ENCODE data around the gene CLDN12.

CLDN12 gene

GRCh38 chr7:90403174-90404113 is at the start of gene CLDN12:
TSS of gene CLDN12 (plus strand) at chr7:90403461. CDS start at chr7:90412677, 9,216 bp downstream.
- Histone ChIP-seq H3K27me3 (ENCODE audit: control insufficient read depth in 1 of 2, insufficient read depth in 2 of 2, low read length in 2 of 2) (no peaks in the 10 kb centered on the region), H3K4me1 (ENCODE audit: control insufficient read depth, insufficient read depth, low read length) (no peaks in the 10 kb centered on the region), H3K4me3 (ENCODE audit: low read length in 2 of 2) (peak within 1 kb of the TSS; percentile 71 to 93), H3K27ac (ENCODE audit: low read length) (peak within 1 kb of the TSS; percentile 92), H3K9me3 (ENCODE audit: control insufficient read depth in 2 of 2, low read length in 2 of 2) (no peaks in the 10 kb centered on the region), H3K36me3 (ENCODE audit: control insufficient read depth in 2 of 2, insufficient read depth in 2 of 2, low read length in 2 of 2) (peaks cover 6 to 13% of the 10 kb centered on the region in 2 donors), H3K9ac (ENCODE audit: low read length in 2 of 2) (peak within 1 kb of the TSS; percentile 73 to 97)

- no peak overlapping the region for H3K4me3 ChIP-seq (ENCODE audit: low read length in 2 of 2)
- no peaks in the 10 kb centered on the region for H3K4me1 ChIP-seq (ENCODE audit: control insufficient read depth, insufficient read depth, low read length)
- H3K36me3 ChIP-seq (ENCODE audit: control insufficient read depth in 2 of 2, insufficient read depth in 2 of 2, low read length in 2 of 2): peaks cover 20% of the 10 kb centered on the region in 2 donors
- no peaks in the 10 kb centered on the region for H3K9me3 ChIP-seq (ENCODE audit: control insufficient read depth in 2 of 2, low read length in 2 of 2)
- H3K27ac ChIP-seq (ENCODE audit: low read length): no peak overlapping the region
- no peaks in the 10 kb centered on the region for H3K27me3 ChIP-seq (ENCODE audit: control insufficient read depth in 1 of 2, insufficient read depth in 2 of 2, low read length in 2 of 2)
- H3K9ac ChIP-seq (ENCODE audit: low read length in 2 of 2): no peak overlapping the region
Observed at GRCh38 chr7:90383422-90383821, 19.8 kb upstream of the CLDN12 start.

GRCh38 chr7:90383861-90384260 is 19.4 kb upstream of the CLDN12 start:
- H3K36me3 ChIP-seq (ENCODE audit: control insufficient read depth in 2 of 2, insufficient read depth in 2 of 2, low read length in 2 of 2): peaks cover 18 to 20% of the 10 kb centered on the region in 2 donors
- H3K27ac ChIP-seq (ENCODE audit: low read length): no peak overlapping the region
- H3K9ac ChIP-seq (ENCODE audit: low read length in 2 of 2): no peak overlapping the region
- H3K9me3 ChIP-seq (ENCODE audit: control insufficient read depth in 2 of 2, low read length in 2 of 2): no peaks in the 10 kb centered on the region
- H3K4me1 ChIP-seq (ENCODE audit: control insufficient read depth, insufficient read depth, low read length): no peaks in the 10 kb centered on the region
- H3K4me3 ChIP-seq (ENCODE audit: low read length in 2 of 2): no peak overlapping the region
- H3K27me3 ChIP-seq (ENCODE audit: control insufficient read depth in 1 of 2, insufficient read depth in 2 of 2, low read length in 2 of 2): no peaks in the 10 kb centered on the region

- H3K36me3 ChIP-seq (ENCODE audit: control insufficient read depth in 2 of 2, insufficient read depth in 2 of 2, low read length in 2 of 2): peaks cover 13 to 15% of the 10 kb centered on the region in 2 donors
- H3K27me3 ChIP-seq (ENCODE audit: control insufficient read depth in 1 of 2, insufficient read depth in 2 of 2, low read length in 2 of 2): no peaks in the 10 kb centered on the region
- H3K27ac ChIP-seq (ENCODE audit: low read length): no peak overlapping the region
- no peaks in the 10 kb centered on the region for H3K4me1 ChIP-seq (ENCODE audit: control insufficient read depth, insufficient read depth, low read length)
- no peaks in the 10 kb centered on the region for H3K9me3 ChIP-seq (ENCODE audit: control insufficient read depth in 2 of 2, low read length in 2 of 2)
- no peak overlapping the region for H3K4me3 ChIP-seq (ENCODE audit: low read length in 2 of 2)
- no peak overlapping the region for H3K9ac ChIP-seq (ENCODE audit: low read length in 2 of 2)
Observed at GRCh38 chr7:90384433-90384832, 18.8 kb upstream of the CLDN12 start.

- H3K4me3 ChIP-seq (ENCODE audit: low read length in 2 of 2): no peak overlapping the region
- no peaks in the 10 kb centered on the region for H3K9me3 ChIP-seq (ENCODE audit: control insufficient read depth in 2 of 2, low read length in 2 of 2)
- H3K4me1 ChIP-seq (ENCODE audit: control insufficient read depth, insufficient read depth, low read length): no peaks in the 10 kb centered on the region
- H3K27me3 ChIP-seq (ENCODE audit: control insufficient read depth in 1 of 2, insufficient read depth in 2 of 2, low read length in 2 of 2): no peaks in the 10 kb centered on the region
- no peak overlapping the region for H3K27ac ChIP-seq (ENCODE audit: low read length)
- H3K9ac ChIP-seq (ENCODE audit: low read length in 2 of 2): no peak overlapping the region
- peaks cover 3% of the 10 kb centered on the region in 2 donors for H3K36me3 ChIP-seq (ENCODE audit: control insufficient read depth in 2 of 2, insufficient read depth in 2 of 2, low read length in 2 of 2)
Observed at GRCh38 chr7:90387470-90388240, 15.6 kb upstream of the CLDN12 start.

- Histone ChIP-seq H3K36me3 (ENCODE audit: control insufficient read depth in 2 of 2, insufficient read depth in 2 of 2, low read length in 2 of 2) (peaks cover 0 to 3% of the 10 kb centered on the region in 2 donors), H3K4me3 (ENCODE audit: low read length in 2 of 2) (no peak overlapping the region), H3K27me3 (ENCODE audit: control insufficient read depth in 1 of 2, insufficient read depth in 2 of 2, low read length in 2 of 2) (no peaks in the 10 kb centered on the region), H3K9me3 (ENCODE audit: control insufficient read depth in 2 of 2, low read length in 2 of 2) (no peaks in the 10 kb centered on the region), H3K27ac (ENCODE audit: low read length) (no peak overlapping the region), H3K4me1 (ENCODE audit: control insufficient read depth, insufficient read depth, low read length) (no peaks in the 10 kb centered on the region), H3K9ac (ENCODE audit: low read length in 2 of 2) (no peak overlapping the region)
Observed at GRCh38 chr7:90390926-90391325, 12.3 kb upstream of the CLDN12 start.

- no peaks in the 10 kb centered on the region for H3K27me3 ChIP-seq (ENCODE audit: control insufficient read depth in 1 of 2, insufficient read depth in 2 of 2, low read length in 2 of 2)
- H3K4me1 ChIP-seq (ENCODE audit: control insufficient read depth, insufficient read depth, low read length): no peaks in the 10 kb centered on the region
- H3K9me3 ChIP-seq (ENCODE audit: control insufficient read depth in 2 of 2, low read length in 2 of 2): no peaks in the 10 kb centered on the region
- no peak overlapping the region for H3K27ac ChIP-seq (ENCODE audit: low read length)
- no peak overlapping the region for H3K4me3 ChIP-seq (ENCODE audit: low read length in 2 of 2)
- H3K36me3 ChIP-seq (ENCODE audit: control insufficient read depth in 2 of 2, insufficient read depth in 2 of 2, low read length in 2 of 2): no peaks in the 10 kb centered on the region
- no peak overlapping the region for H3K9ac ChIP-seq (ENCODE audit: low read length in 2 of 2)
Observed at GRCh38 chr7:90391488-90391887, 11.8 kb upstream of the CLDN12 start.

GRCh38 chr7:90396420-90396819 is 6.8 kb upstream of the CLDN12 start:
- Histone ChIP-seq H3K4me1 (ENCODE audit: control insufficient read depth, insufficient read depth, low read length) (no peaks in the 10 kb centered on the region), H3K27me3 (ENCODE audit: control insufficient read depth in 1 of 2, insufficient read depth in 2 of 2, low read length in 2 of 2) (no peaks in the 10 kb centered on the region), H3K4me3 (ENCODE audit: low read length in 2 of 2) (no peak overlapping the region), H3K27ac (ENCODE audit: low read length) (no peak overlapping the region), H3K9me3 (ENCODE audit: control insufficient read depth in 2 of 2, low read length in 2 of 2) (no peaks in the 10 kb centered on the region), H3K36me3 (ENCODE audit: control insufficient read depth in 2 of 2, insufficient read depth in 2 of 2, low read length in 2 of 2) (no peaks in the 10 kb centered on the region), H3K9ac (ENCODE audit: low read length in 2 of 2) (no peak overlapping the region)

GRCh38 chr7:90401989-90402388 is 1.3 kb upstream of the CLDN12 start:
- no peaks in the 10 kb centered on the region for H3K27me3 ChIP-seq (ENCODE audit: control insufficient read depth in 1 of 2, insufficient read depth in 2 of 2, low read length in 2 of 2)
- no peaks in the 10 kb centered on the region for H3K9me3 ChIP-seq (ENCODE audit: control insufficient read depth in 2 of 2, low read length in 2 of 2)
- no peak overlapping the region for H3K9ac ChIP-seq (ENCODE audit: low read length in 2 of 2)
- H3K4me1 ChIP-seq (ENCODE audit: control insufficient read depth, insufficient read depth, low read length): no peaks in the 10 kb centered on the region
- H3K4me3 ChIP-seq (ENCODE audit: low read length in 2 of 2): no peak overlapping the region
- H3K27ac ChIP-seq (ENCODE audit: low read length): no peak overlapping the region
- H3K36me3 ChIP-seq (ENCODE audit: control insufficient read depth in 2 of 2, insufficient read depth in 2 of 2, low read length in 2 of 2): peaks cover 2 to 5% of the 10 kb centered on the region in 2 donors

GRCh38 chr7:90402785-90403173 is 482 bp upstream of the CLDN12 start:
- peak overlapping the region; percentile 92 for H3K27ac ChIP-seq (ENCODE audit: low read length)
- H3K9me3 ChIP-seq (ENCODE audit: control insufficient read depth in 2 of 2, low read length in 2 of 2): no peaks in the 10 kb centered on the region

More at GRCh38 chr7:90402785-90403173, 482 bp upstream of the CLDN12 start:
- Histone ChIP-seq H3K9ac (ENCODE audit: low read length in 2 of 2) (peak overlapping the region in 1 of 2 donors; percentile 73), H3K4me3 (ENCODE audit: low read length in 2 of 2) (peak overlapping the region; percentile 71 to 93), H3K36me3 (ENCODE audit: control insufficient read depth in 2 of 2, insufficient read depth in 2 of 2, low read length in 2 of 2) (peaks cover 6 to 12% of the 10 kb centered on the region in 2 donors), H3K4me1 (ENCODE audit: control insufficient read depth, insufficient read depth, low read length) (no peaks in the 10 kb centered on the region), H3K27me3 (ENCODE audit: control insufficient read depth in 1 of 2, insufficient read depth in 2 of 2, low read length in 2 of 2) (no peaks in the 10 kb centered on the region)

Data from stomach smooth muscle (tissue), 2 donors.